Gastrocnemius medialis (tissue), 4 donors: ENCODE data around the gene LARGE1.

Source experiments
- POLR2A ChIP-seq, 2 donors: fragments of 450-650 bp; IDR thresholded peaks; one replicate each; pipeline ENCODE4 v1.6.1; 2017; ENCODE audit warnings: antibody characterized with exemption in 2 of 2, mild to moderate bottlenecking in 2 of 2, moderate library complexity in 2 of 2
- TF ChIP-seq, protein P1 (sequence below), 5 experiments: fragments of 450-650 bp in 3 of 5; fragments of 200-600 bp in 2 of 5; sonication (generic) in 2 of 5; IDR thresholded peaks in 4 of 5; conservative IDR thresholded peaks in 1 of 5; 1 replicate in 4 of 5; 2 replicates in 1 of 5; pipeline ENCODE4 v1.5.1; 2016 to 2019; ENCODE audit warnings: antibody characterized with exemption in 5 of 5, mild to moderate bottlenecking in 3 of 5, moderate library complexity in 3 of 5

DNA sequence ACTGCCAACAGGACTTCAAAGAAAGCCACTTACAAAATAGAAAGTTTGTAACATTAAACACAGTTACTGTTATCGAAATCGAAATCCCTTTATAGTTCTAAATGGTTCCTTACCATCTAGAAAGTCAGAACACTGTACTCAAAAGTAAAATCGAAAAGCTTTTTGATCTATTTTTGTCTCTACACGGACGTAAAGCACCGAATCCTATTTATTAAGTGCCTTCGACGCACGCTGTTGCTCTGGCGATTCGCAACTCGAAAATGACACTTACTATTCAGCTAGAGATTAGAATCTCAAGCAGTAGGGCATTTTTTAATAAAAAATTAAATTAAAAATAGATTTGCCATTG, 78.3 kb downstream of the LARGE1 start:
- TF ChIP-seq, protein P1, sequence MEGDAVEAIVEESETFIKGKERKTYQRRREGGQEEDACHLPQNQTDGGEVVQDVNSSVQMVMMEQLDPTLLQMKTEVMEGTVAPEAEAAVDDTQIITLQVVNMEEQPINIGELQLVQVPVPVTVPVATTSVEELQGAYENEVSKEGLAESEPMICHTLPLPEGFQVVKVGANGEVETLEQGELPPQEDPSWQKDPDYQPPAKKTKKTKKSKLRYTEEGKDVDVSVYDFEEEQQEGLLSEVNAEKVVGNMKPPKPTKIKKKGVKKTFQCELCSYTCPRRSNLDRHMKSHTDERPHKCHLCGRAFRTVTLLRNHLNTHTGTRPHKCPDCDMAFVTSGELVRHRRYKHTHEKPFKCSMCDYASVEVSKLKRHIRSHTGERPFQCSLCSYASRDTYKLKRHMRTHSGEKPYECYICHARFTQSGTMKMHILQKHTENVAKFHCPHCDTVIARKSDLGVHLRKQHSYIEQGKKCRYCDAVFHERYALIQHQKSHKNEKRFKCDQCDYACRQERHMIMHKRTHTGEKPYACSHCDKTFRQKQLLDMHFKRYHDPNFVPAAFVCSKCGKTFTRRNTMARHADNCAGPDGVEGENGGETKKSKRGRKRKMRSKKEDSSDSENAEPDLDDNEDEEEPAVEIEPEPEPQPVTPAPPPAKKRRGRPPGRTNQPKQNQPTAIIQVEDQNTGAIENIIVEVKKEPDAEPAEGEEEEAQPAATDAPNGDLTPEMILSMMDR (IDR thresholded peaks at IDR 0.05 in 4 of 5, conservative IDR thresholded peaks at IDR 0.05 in 1 of 5), result no peak
- TF ChIP-seq POLR2A (IDR thresholded peaks at IDR 0.05), result no peak
